ENCODE results near the gene URB2. TPM values are rescaled to one million over a fixed set of nuclear protein-coding genes. Genes with fewer than 3 reads are reported as not detected.

Gene URB2
- total RNA-seq, 1 experiment from 2014 or later = 24.6 TPM

DNA sequence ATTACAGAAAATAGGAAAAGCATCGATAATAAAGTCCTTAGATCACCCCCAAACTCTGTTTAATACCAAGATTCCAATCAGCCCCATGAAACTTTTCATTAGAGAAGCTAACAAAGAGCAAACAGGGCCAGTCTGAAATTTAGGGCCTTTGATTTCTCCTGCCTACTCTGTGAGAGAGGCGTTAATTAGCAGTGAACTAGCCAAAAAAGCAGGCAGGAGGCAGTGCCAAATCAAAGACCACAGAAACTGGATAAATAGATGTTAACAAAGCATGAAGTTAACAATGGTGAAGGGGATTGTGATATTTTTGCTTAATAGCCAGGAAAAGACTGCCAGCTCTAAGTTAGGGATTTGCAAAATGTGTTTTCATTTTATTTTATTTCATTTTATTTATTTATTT, 11.3 kb upstream of the URB2 start (continued):
- TF ChIP-seq OVOL2 (CRISPR knock-in tag; IDR thresholded peaks at IDR 0.05; ENCODE audit: borderline replicate concordance) (no peak), ELF4 (CRISPR knock-in tag; IDR thresholded peaks at IDR 0.05; ENCODE audit: low read depth) (no peak), ZNF416 (CRISPR knock-in tag; IDR thresholded peaks at IDR 0.05) (no peak), MXD4 (CRISPR knock-in tag; IDR thresholded peaks at IDR 0.05; ENCODE audit: borderline replicate concordance) (no peak), NFE2L1 (CRISPR knock-in tag; IDR thresholded peaks at IDR 0.05) (no peak), RELA (CRISPR knock-in tag; IDR thresholded peaks at IDR 0.05; ENCODE audit: borderline replicate concordance) (no peak), NFATC4 (CRISPR knock-in tag; IDR thresholded peaks at IDR 0.05) (no peak)
- TF ChIP-seq, protein P1, sequence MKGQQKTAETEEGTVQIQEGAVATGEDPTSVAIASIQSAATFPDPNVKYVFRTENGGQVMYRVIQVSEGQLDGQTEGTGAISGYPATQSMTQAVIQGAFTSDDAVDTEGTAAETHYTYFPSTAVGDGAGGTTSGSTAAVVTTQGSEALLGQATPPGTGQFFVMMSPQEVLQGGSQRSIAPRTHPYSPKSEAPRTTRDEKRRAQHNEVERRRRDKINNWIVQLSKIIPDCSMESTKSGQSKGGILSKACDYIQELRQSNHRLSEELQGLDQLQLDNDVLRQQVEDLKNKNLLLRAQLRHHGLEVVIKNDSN (CRISPR knock-in tag; IDR thresholded peaks at IDR 0.05) = no peak

DNA sequence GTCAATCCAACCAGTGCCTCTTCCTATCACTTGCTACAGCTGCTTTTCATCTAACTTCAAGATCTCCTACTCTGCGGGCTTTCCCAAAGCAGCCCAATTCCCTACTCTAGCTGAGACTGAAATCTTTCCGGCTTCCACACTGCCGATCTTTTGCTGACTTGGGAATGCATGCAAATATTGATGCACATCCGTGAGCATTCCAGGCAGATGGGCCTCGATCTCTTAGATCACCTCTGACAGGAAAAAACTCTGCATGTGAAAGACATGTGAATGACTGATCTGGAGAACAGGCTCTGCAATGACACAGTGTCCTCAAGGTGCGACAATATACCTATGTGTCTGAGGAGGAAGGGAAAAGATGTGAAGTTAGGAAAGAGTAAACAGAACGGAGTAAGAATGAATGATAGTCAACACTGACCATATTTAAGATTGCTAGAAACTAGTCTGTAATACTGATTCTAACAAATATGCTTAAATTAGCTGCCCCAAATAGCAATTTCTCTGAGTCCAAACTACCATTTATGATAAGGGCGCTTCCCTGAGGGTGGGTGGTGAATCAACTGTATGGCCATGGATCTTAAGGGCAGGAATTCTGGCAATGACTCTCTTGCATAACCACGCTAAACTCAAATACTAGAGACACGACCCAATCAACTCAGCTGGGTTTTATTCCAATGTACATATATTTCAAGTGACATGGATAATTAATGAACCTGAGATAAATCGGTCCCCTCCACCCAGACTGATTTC, 8.5 kb upstream of the URB2 start:
- Mint-ChIP-seq H3K9me3 (no peaks in the 10 kb centered on the region), H3K27ac (peak overlapping the region; percentile 41; the same call in 1 of the 2 replicates), H3K27me3 (ENCODE audit: low read depth) (no peaks in the 10 kb centered on the region), H3K4me3 (no peak overlapping the region), H3K36me3 (peaks cover 6% of the 10 kb centered on the region), H3K4me1 (peaks cover 15% of the 10 kb centered on the region)
- TF ChIP-seq SP1 (CRISPR knock-in tag; conservative IDR thresholded peaks at IDR 0.05) = no peak
- no peak for TF ChIP-seq ZNF317 (CRISPR knock-in tag; IDR thresholded peaks at IDR 0.05; ENCODE audit: borderline replicate concordance, low read depth)
- TF ChIP-seq CBFB (CRISPR knock-in tag; IDR thresholded peaks at IDR 0.05; ENCODE audit: low read depth) = no peak
- TF ChIP-seq JUN (CRISPR knock-in tag; IDR thresholded peaks at IDR 0.05) = no peak
- no peak for TF ChIP-seq GRHL2 (CRISPR knock-in tag; IDR thresholded peaks at IDR 0.05; ENCODE audit: insufficient replicate concordance, severe bottlenecking)
- TF ChIP-seq, protein P2, sequence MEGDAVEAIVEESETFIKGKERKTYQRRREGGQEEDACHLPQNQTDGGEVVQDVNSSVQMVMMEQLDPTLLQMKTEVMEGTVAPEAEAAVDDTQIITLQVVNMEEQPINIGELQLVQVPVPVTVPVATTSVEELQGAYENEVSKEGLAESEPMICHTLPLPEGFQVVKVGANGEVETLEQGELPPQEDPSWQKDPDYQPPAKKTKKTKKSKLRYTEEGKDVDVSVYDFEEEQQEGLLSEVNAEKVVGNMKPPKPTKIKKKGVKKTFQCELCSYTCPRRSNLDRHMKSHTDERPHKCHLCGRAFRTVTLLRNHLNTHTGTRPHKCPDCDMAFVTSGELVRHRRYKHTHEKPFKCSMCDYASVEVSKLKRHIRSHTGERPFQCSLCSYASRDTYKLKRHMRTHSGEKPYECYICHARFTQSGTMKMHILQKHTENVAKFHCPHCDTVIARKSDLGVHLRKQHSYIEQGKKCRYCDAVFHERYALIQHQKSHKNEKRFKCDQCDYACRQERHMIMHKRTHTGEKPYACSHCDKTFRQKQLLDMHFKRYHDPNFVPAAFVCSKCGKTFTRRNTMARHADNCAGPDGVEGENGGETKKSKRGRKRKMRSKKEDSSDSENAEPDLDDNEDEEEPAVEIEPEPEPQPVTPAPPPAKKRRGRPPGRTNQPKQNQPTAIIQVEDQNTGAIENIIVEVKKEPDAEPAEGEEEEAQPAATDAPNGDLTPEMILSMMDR (IDR thresholded peaks at IDR 0.05) = no peak
- no peak for TF ChIP-seq NR1H2 (CRISPR knock-in tag; IDR thresholded peaks at IDR 0.05)
- TF ChIP-seq, protein P3, sequence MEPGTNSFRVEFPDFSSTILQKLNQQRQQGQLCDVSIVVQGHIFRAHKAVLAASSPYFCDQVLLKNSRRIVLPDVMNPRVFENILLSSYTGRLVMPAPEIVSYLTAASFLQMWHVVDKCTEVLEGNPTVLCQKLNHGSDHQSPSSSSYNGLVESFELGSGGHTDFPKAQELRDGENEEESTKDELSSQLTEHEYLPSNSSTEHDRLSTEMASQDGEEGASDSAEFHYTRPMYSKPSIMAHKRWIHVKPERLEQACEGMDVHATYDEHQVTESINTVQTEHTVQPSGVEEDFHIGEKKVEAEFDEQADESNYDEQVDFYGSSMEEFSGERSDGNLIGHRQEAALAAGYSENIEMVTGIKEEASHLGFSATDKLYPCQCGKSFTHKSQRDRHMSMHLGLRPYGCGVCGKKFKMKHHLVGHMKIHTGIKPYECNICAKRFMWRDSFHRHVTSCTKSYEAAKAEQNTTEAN (CRISPR knock-in tag; IDR thresholded peaks at IDR 0.05) = no peak
- TF ChIP-seq, protein P4, sequence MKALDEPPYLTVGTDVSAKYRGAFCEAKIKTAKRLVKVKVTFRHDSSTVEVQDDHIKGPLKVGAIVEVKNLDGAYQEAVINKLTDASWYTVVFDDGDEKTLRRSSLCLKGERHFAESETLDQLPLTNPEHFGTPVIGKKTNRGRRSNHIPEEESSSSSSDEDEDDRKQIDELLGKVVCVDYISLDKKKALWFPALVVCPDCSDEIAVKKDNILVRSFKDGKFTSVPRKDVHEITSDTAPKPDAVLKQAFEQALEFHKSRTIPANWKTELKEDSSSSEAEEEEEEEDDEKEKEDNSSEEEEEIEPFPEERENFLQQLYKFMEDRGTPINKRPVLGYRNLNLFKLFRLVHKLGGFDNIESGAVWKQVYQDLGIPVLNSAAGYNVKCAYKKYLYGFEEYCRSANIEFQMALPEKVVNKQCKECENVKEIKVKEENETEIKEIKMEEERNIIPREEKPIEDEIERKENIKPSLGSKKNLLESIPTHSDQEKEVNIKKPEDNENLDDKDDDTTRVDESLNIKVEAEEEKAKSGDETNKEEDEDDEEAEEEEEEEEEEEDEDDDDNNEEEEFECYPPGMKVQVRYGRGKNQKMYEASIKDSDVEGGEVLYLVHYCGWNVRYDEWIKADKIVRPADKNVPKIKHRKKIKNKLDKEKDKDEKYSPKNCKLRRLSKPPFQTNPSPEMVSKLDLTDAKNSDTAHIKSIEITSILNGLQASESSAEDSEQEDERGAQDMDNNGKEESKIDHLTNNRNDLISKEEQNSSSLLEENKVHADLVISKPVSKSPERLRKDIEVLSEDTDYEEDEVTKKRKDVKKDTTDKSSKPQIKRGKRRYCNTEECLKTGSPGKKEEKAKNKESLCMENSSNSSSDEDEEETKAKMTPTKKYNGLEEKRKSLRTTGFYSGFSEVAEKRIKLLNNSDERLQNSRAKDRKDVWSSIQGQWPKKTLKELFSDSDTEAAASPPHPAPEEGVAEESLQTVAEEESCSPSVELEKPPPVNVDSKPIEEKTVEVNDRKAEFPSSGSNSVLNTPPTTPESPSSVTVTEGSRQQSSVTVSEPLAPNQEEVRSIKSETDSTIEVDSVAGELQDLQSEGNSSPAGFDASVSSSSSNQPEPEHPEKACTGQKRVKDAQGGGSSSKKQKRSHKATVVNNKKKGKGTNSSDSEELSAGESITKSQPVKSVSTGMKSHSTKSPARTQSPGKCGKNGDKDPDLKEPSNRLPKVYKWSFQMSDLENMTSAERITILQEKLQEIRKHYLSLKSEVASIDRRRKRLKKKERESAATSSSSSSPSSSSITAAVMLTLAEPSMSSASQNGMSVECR (CRISPR knock-in tag; IDR thresholded peaks at IDR 0.05; ENCODE audit: borderline replicate concordance) = no peak
- TF ChIP-seq, protein P5, sequence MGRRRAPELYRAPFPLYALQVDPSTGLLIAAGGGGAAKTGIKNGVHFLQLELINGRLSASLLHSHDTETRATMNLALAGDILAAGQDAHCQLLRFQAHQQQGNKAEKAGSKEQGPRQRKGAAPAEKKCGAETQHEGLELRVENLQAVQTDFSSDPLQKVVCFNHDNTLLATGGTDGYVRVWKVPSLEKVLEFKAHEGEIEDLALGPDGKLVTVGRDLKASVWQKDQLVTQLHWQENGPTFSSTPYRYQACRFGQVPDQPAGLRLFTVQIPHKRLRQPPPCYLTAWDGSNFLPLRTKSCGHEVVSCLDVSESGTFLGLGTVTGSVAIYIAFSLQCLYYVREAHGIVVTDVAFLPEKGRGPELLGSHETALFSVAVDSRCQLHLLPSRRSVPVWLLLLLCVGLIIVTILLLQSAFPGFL (CRISPR knock-in tag; IDR thresholded peaks at IDR 0.05; ENCODE audit: borderline replicate concordance) = no peak
- TF ChIP-seq RORB (CRISPR knock-in tag; IDR thresholded peaks at IDR 0.05) = no peak
- no peak for TF ChIP-seq FOXJ3 (CRISPR knock-in tag; IDR thresholded peaks at IDR 0.05; ENCODE audit: borderline replicate concordance)
- TF ChIP-seq NR3C1 (CRISPR knock-in tag; conservative IDR thresholded peaks at IDR 0.05; ENCODE audit: low read depth) = no peak
- TF ChIP-seq AFF4 (CRISPR knock-in tag; IDR thresholded peaks at IDR 0.05; ENCODE audit: borderline replicate concordance) = no peak
- no peak for TF ChIP-seq ZNF396 (CRISPR knock-in tag; IDR thresholded peaks at IDR 0.05; ENCODE audit: borderline replicate concordance)
- ATAC-seq (peak; percentile 38), DNase-seq (ENCODE audit: low spot score) (no peak)
- CTCF ChIA-PET = no interaction called here
- POLR2A ChIA-PET = no interaction called here

All from WTC11 (cell line).